Mammary microvascular endothelial cell (primary cell): ENCODE results near the gene RNASE9. TPM values are rescaled to one million over a fixed set of nuclear protein-coding genes. Genes with fewer than 3 reads are reported as not detected.

Experiments used
- total RNA-seq: library from RNA; depleted of rRNA; stranded (reverse); fragments of >200 nt; gene quantifications from 2 replicates; pipeline ENCODE4 v1.2.3, GENCODE V29; 2015

RNASE9 gene
- not detected in 2 replicates for total RNA-seq

GRCh38 chr14:20560961-20561360 lies at the start of gene RNASE9:
Gene RNASE9 (minus strand): TSS chr14:20561047.

DNA sequence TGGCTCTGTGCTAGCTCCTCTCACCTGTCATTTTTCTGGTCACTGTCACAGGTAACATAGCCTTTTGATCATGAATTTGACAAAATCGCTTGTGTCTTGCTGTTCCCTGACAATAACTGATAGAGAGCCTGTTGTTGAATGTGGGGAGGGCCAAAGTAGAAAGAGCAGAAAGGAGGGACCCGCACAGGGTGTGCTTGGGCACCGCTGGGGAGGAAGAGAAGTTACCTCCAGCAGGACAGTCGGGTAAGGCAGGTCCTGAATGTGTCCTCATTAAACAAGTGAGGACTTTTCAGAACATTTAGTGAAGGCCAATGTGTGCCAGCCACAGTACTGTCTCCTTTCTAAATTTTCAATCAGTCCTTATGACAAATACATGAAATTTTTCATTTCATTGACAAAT lies 30.4 kb upstream of the RNASE9 start, which contains the start of gene RNASE12:
TSS of gene RNASE12 (minus strand) at position 142 of the 400 bp plus-strand sequence. CDS start 653 bp downstream, outside the sequence.

DNA sequence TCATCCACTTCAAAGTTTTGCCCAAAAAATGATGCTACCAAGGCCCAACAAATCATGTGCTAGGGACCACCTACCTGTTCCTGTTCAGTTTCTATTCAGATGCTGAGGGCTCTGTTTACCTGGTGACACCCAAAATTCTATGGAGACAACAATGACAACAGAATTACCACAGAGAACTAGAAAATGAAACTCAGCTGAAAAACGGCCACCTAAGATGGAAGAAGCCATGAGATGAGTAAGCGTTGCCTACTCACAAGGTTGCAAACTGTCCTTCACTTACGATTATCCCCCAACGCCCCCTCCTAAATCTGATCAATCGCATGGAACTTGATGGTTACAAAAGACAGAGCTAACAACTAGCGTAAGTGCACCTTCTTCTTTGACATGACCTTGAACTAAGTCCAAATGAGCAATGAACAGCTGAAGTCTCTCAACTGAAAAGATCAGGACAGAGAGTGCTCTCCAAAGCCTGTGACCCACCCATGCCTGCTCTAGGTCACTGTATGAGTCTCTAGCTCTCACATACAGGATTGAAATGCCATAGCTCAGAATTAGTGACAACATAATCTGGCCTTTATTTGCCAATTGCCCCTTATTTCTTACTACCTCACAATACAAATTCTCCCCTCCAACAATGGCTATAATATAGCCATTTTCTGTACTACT lies 26.8 kb upstream of the RNASE9 start, which contains the start of gene RNASE11:
TSS of gene RNASE11 (minus strand) at position 513 of the 666 bp plus-strand sequence.

Other genes with a start within 250 kb of the RNASE9 start
- 24.1 and 27.8 TPM in 2 replicates for gene CCNB1IP1, start 227.8 kb downstream of the RNASE9 start, total RNA-seq
- gene PARP2, start 217.4 kb downstream of the RNASE9 start, total RNA-seq, result 15.0 and 17.6 TPM in 2 replicates
- 16.3 and 20.3 TPM in 2 replicates for gene TEP1, start 147.5 kb downstream of the RNASE9 start, total RNA-seq
- 0.34 TPM in 1 of 2 replicates, not detected in the other for gene KLHL33, start 124.9 kb downstream of the RNASE9 start, total RNA-seq
- 44.6 and 61.5 TPM in 2 replicates for gene OSGEP, start 106.2 kb downstream of the RNASE9 start, total RNA-seq
- 157 and 174 TPM in 2 replicates for gene APEX1, start 105.8 kb downstream of the RNASE9 start, total RNA-seq
- gene PIP4P1, start 99.6 kb downstream of the RNASE9 start, total RNA-seq, result 13.5 and 16.1 TPM in 2 replicates
- gene PNP, start 91.6 kb downstream of the RNASE9 start, total RNA-seq, result 214 and 216 TPM in 2 replicates
- gene RNASE10, start 55.5 kb downstream of the RNASE9 start, total RNA-seq, result not detected in 2 replicates
- gene RNASE11, start 27.0 kb upstream of the RNASE9 start, total RNA-seq, result not detected in 2 replicates
- gene RNASE12, start 30.3 kb upstream of the RNASE9 start, total RNA-seq, result not detected in 2 replicates
- gene OR6S1, start 80.6 kb upstream of the RNASE9 start, total RNA-seq, result not detected in 2 replicates
- gene RNASE4, start 123.5 kb upstream of the RNASE9 start, total RNA-seq, result 4.2 and 9.5 TPM in 2 replicates
- gene ANG, start 127.7 kb upstream of the RNASE9 start, total RNA-seq, result 6.0 and 6.1 TPM in 2 replicates
- not detected in 2 replicates for gene EDDM3A, start 184.8 kb upstream of the RNASE9 start, total RNA-seq
- gene EDDM3B, start 207.4 kb upstream of the RNASE9 start, total RNA-seq, result not detected in 2 replicates
- not detected in 2 replicates for gene RNASE6, start 220.2 kb upstream of the RNASE9 start, total RNA-seq
- 182 and 221 TPM in 2 replicates for gene RNASE1, start 241.8 kb upstream of the RNASE9 start, total RNA-seq